Activated T-helper 1 cell treated with anti-CD3 and anti-CD28 coated beads, Interleukin-2, amount 50 U/mL, for 16 hours (primary cell): ENCODE data around the gene TAS1R2.

ENCODE experiments used
- DNase-seq, 2 donors: peaks; one replicate each; pipeline ENCODE4 v3.0.0-alpha.2; 2020; ENCODE audit warnings: low read depth in 1 of 2, low spot score in 1 of 2

The TAS1R2 gene

GRCh38 chr1:18803151-18803791 is 56.2 kb downstream of the TAS1R2 start:
- DNase-seq, result no peak

GRCh38 chr1:18802231-18802630 is 57.2 kb downstream of the TAS1R2 start:
- no peak for DNase-seq

- DNase-seq, result no peak
Observed at GRCh38 chr1:18800258-18800657, 59.2 kb downstream of the TAS1R2 start.

GRCh38 chr1:18799454-18799853 is 60.0 kb downstream of the TAS1R2 start:
- DNase-seq, result no peak

GRCh38 chr1:18798946-18799345 is 60.5 kb downstream of the TAS1R2 start:
- no peak for DNase-seq

- no peak for DNase-seq
Observed at GRCh38 chr1:18798533-18798932, 60.9 kb downstream of the TAS1R2 start.

GRCh38 chr1:18796950-18797349 is 62.5 kb downstream of the TAS1R2 start:
- DNase-seq, result no peak

GRCh38 chr1:18795002-18795689 is 64.3 kb downstream of the TAS1R2 start:
- DNase-seq, result no peak

- no peak for DNase-seq
Observed at GRCh38 chr1:18794561-18794960, 64.9 kb downstream of the TAS1R2 start.

- no peak for DNase-seq
Observed at GRCh38 chr1:18794051-18794450, 65.4 kb downstream of the TAS1R2 start.

GRCh38 chr1:18793164-18793563 is 66.3 kb downstream of the TAS1R2 start:
- DNase-seq, result no peak

- no peak for DNase-seq
Observed at GRCh38 chr1:18792747-18793146, 66.7 kb downstream of the TAS1R2 start.
